Endodermal cell (in vitro differentiated cells): ENCODE measurements around the gene PRL. TPM values are rescaled to one million over a fixed set of nuclear protein-coding genes. Genes with fewer than 3 reads are reported as not detected.

Experiments used
- DNase-seq: peaks from one replicate; pipeline ENCODE4 v3.0.0-alpha.2; 2017
- H3K27ac ChIP-seq: 2 replicates; pipeline ENCODE4 v1.5.1; 2013; ENCODE audit warnings: mild to moderate bottlenecking, low read depth, low read length, moderate library complexity
- H3K27me3 ChIP-seq: 2 replicates; pipeline ENCODE4 v1.6.1; 2013; ENCODE audit warnings: mild to moderate bottlenecking, low read length, moderate library complexity; ENCODE audit not compliant: insufficient read depth, control insufficient read depth, poor library complexity, severe bottlenecking
- H3K36me3 ChIP-seq: 2 replicates; pipeline ENCODE4 v1.7.0; 2013; ENCODE audit warnings: mild to moderate bottlenecking, low read length, moderate library complexity; ENCODE audit not compliant: control insufficient read depth, insufficient read depth
- H3K4me1 ChIP-seq: one replicate; pipeline ENCODE4 v1.7.0; 2013; ENCODE audit warnings: low read length; ENCODE audit not compliant: control insufficient read depth, insufficient read depth
- H3K4me3 ChIP-seq: 2 replicates; pipeline ENCODE4 v1.5.1; 2013; ENCODE audit warnings: mild to moderate bottlenecking, low read length, moderate library complexity
- H3K9ac ChIP-seq: 2 replicates; pipeline ENCODE4 v1.6.1; 2013; ENCODE audit warnings: mild to moderate bottlenecking, low read length, moderate library complexity; ENCODE audit not compliant: poor library complexity, severe bottlenecking; ENCODE audit errors: extremely low read depth
- H3K9me3 ChIP-seq: 2 replicates; pipeline ENCODE4 v1.6.1; 2013; ENCODE audit warnings: mild to moderate bottlenecking, low read length, moderate library complexity; ENCODE audit not compliant: control insufficient read depth
- H3K27ac Mint-ChIP-seq: 2 replicates; pipeline ENCODE4 v1.8.0; 2020; ENCODE audit warnings: mixed read lengths
- H3K27me3 Mint-ChIP-seq: 2 replicates; pipeline ENCODE4 v1.8.0; 2021; ENCODE audit warnings: mild to moderate bottlenecking, mixed read lengths; ENCODE audit not compliant: insufficient read depth
- H3K36me3 Mint-ChIP-seq: 2 replicates; pipeline ENCODE4 v1.8.0; 2020; ENCODE audit warnings: low read depth, mixed read lengths
- H3K4me1 Mint-ChIP-seq: 2 replicates; pipeline ENCODE4 v1.8.0; 2020; ENCODE audit warnings: mixed read lengths
- H3K4me3 Mint-ChIP-seq: 2 replicates; pipeline ENCODE4 v1.8.0; 2020; ENCODE audit warnings: mild to moderate bottlenecking, moderate library complexity, mixed read lengths
- H3K9me3 Mint-ChIP-seq: 2 replicates; pipeline ENCODE4 v1.8.0; 2020; ENCODE audit warnings: mild to moderate bottlenecking, mixed read lengths
- CTCF ChIP-seq: fragments of 200-600 bp; sonication (generic); conservative IDR thresholded peaks from 2 replicates; pipeline ENCODE4 v1.5.0; 2021; ENCODE audit warnings: antibody characterized with exemption, mild to moderate bottlenecking
- WGBS, 2 experiments: methylation state at CpG; one replicate each; pipeline versions ENCODE4 v1.1.5 to v1.1.7; 2013; ENCODE audit warnings: missing lambda C conversion rate in 2 of 2, mixed read lengths in 1 of 2; ENCODE audit not compliant: insufficient coverage in 1 of 2, insufficient read length in 1 of 2; 5-methylcytosine and 5-hydroxymethylcytosine counted together
- total RNA-seq, 2 donors: library from RNA; stranded (reverse); fragmentation: NEBNext Ultra II Directional in 1 of 2; extraction: Animal tissue kit (Norgen Biotek cat#: 25700) in 1 of 2; gene quantifications; 2 replicates in 1 of 2; 3 replicates in 1 of 2; pipeline ENCODE4 v1.2.1, GENCODE V29; 2021

Gene PRL
- total RNA-seq, 2 donors from 2014 or later, result not detected

GRCh38 chr6:22333802-22334201 is 37.0 kb upstream of the PRL start:
- no peaks in the 10 kb centered on the region for H3K4me1 ChIP-seq
- H3K27ac Mint-ChIP-seq, result no peak overlapping the region
- H3K36me3 ChIP-seq, result no peaks in the 10 kb centered on the region
- no peaks in the 10 kb centered on the region for H3K9me3 ChIP-seq
- no peak overlapping the region for H3K27ac ChIP-seq
- no peaks in the 10 kb centered on the region for H3K27me3 Mint-ChIP-seq
- H3K4me3 ChIP-seq, result no peak overlapping the region
- H3K4me1 Mint-ChIP-seq, result peaks cover 7% of the 10 kb centered on the region
- H3K36me3 Mint-ChIP-seq, result no peaks in the 10 kb centered on the region
- no peak for TF ChIP-seq CTCF
- H3K27me3 ChIP-seq, result no peaks in the 10 kb centered on the region
- no peak overlapping the region for H3K4me3 Mint-ChIP-seq
- no peak overlapping the region for H3K9ac ChIP-seq
- DNase-seq, result no peak
- no peaks in the 10 kb centered on the region for H3K9me3 Mint-ChIP-seq

GRCh38 chr6:22332711-22333110 is 35.9 kb upstream of the PRL start:
- H3K4me1 ChIP-seq, result no peaks in the 10 kb centered on the region
- H3K27me3 Mint-ChIP-seq, result no peaks in the 10 kb centered on the region
- TF ChIP-seq CTCF, result no peak
- H3K9ac ChIP-seq, result no peak overlapping the region
- H3K9me3 Mint-ChIP-seq, result no peaks in the 10 kb centered on the region
- H3K4me3 Mint-ChIP-seq, result no peak overlapping the region
- H3K27me3 ChIP-seq, result no peaks in the 10 kb centered on the region
- H3K9me3 ChIP-seq, result no peaks in the 10 kb centered on the region
- DNase-seq, result no peak
- H3K27ac ChIP-seq, result no peak overlapping the region
- H3K36me3 Mint-ChIP-seq, result no peaks in the 10 kb centered on the region
- H3K36me3 ChIP-seq, result no peaks in the 10 kb centered on the region
- 64 to 80% methylated on average over 2 to 4 of the region's 4 CpGs for WGBS, 2 experiments
- H3K27ac Mint-ChIP-seq, result no peak overlapping the region
- peaks cover 7% of the 10 kb centered on the region for H3K4me1 Mint-ChIP-seq
- no peak overlapping the region for H3K4me3 ChIP-seq

GRCh38 chr6:22332216-22332615 is 35.4 kb upstream of the PRL start:
- Histone ChIP-seq H3K27me3 (no peaks in the 10 kb centered on the region), H3K9me3 (no peaks in the 10 kb centered on the region), H3K4me3 (no peak overlapping the region), H3K9ac (no peak overlapping the region), H3K4me1 (no peaks in the 10 kb centered on the region), H3K27ac (no peak overlapping the region), H3K36me3 (no peaks in the 10 kb centered on the region)
- WGBS, 2 experiments, result 94 to 97% methylated on average over 2 of the region's 2 CpGs
- H3K36me3 Mint-ChIP-seq, result no peaks in the 10 kb centered on the region
- no peaks in the 10 kb centered on the region for H3K27me3 Mint-ChIP-seq
- no peak for TF ChIP-seq CTCF
- H3K9me3 Mint-ChIP-seq, result no peaks in the 10 kb centered on the region
- no peak for DNase-seq
- H3K27ac Mint-ChIP-seq, result no peak overlapping the region
- no peak overlapping the region for H3K4me3 Mint-ChIP-seq
- H3K4me1 Mint-ChIP-seq, result peaks cover 7% of the 10 kb centered on the region
